RPMI7951 (cell line): Measurements from ENCODE around the gene MFF. TPM values are rescaled to one million over a fixed set of nuclear protein-coding genes. Genes with fewer than 3 reads are reported as not detected.
"Not testable (repeated sequence)": the region's sequence is repeated elsewhere in the genome, so short reads cannot be mapped to it uniquely, and the experiment has no call there.

Source experiments
- DNase-seq: peaks from one replicate; pipeline ENCODE4 v3.0.0-alpha.2; 2012; ENCODE audit warnings: low read depth
- total RNA-seq: library from RNA; depleted of rRNA; stranded (reverse); fragments of >200 nt; shearing (Covaris generic); gene quantifications from 2 replicates; pipeline ENCODE4 v1.2.3, GENCODE V29; 2014

MFF gene
- total RNA-seq, 1 experiment from 2014 or later = 162 TPM

- DNase-seq = no peak
Observed at GRCh38 chr2:227335713-227336112, 10.7 kb downstream of the MFF start.

GRCh38 chr2:227337442-227337841, 12.4 kb downstream of the MFF start:
- no peak for DNase-seq

- no peak for DNase-seq
Observed at GRCh38 chr2:227339098-227339599, 14.1 kb downstream of the MFF start.

- DNase-seq = no peak
Observed at GRCh38 chr2:227340106-227340505, 15.1 kb downstream of the MFF start.

- DNase-seq = no peak
Observed at GRCh38 chr2:227341553-227341952, 16.5 kb downstream of the MFF start.

- no peak for DNase-seq
Observed at GRCh38 chr2:227344231-227344630, 19.2 kb downstream of the MFF start.

- no peak for DNase-seq
Observed at GRCh38 chr2:227347117-227347516, 22.1 kb downstream of the MFF start.

- no peak for DNase-seq
Observed at GRCh38 chr2:227348324-227348723, 23.3 kb downstream of the MFF start.

- no peak for DNase-seq
Observed at GRCh38 chr2:227349989-227350612, 25.1 kb downstream of the MFF start.

- DNase-seq = no peak
Observed at GRCh38 chr2:227351639-227352038, 26.6 kb downstream of the MFF start.

GRCh38 chr2:227360351-227360750, 35.3 kb downstream of the MFF start:
- no peak for DNase-seq

- DNase-seq = peak; percentile 27
Observed at GRCh38 chr2:227363756-227364155, 38.7 kb downstream of the MFF start.

- not testable (repeated sequence) for DNase-seq
Observed at GRCh38 chr2:227364585-227365263, 39.7 kb downstream of the MFF start.

- no peak for DNase-seq
Observed at GRCh38 chr2:227365833-227366232, 40.8 kb downstream of the MFF start.

- peak; percentile 20 for DNase-seq
Observed at GRCh38 chr2:227366769-227367426, 41.8 kb downstream of the MFF start.

- DNase-seq = no peak
Observed at GRCh38 chr2:227367427-227367795, 42.4 kb downstream of the MFF start.

- DNase-seq = no peak
Observed at GRCh38 chr2:227368574-227368973, 43.5 kb downstream of the MFF start.

- no peak for DNase-seq
Observed at GRCh38 chr2:227370092-227370491, 45.0 kb downstream of the MFF start.

- DNase-seq = peak; percentile 31
Observed at GRCh38 chr2:227370791-227371312, 45.8 kb downstream of the MFF start.

GRCh38 chr2:227373389-227373788, 48.3 kb downstream of the MFF start:
- no peak for DNase-seq

GRCh38 chr2:227374158-227374557, 49.1 kb downstream of the MFF start:
- peak; percentile 76 for DNase-seq

GRCh38 chr2:227376656-227377396, 51.8 kb downstream of the MFF start:
- no peak for DNase-seq
